Activated T-cell treated with anti-CD3 and anti-CD28 coated beads for 4 hours (primary cell): ENCODE data around the gene GPR35.

Experiments
- DNase-seq: peaks from one replicate; pipeline ENCODE4 v3.0.0-alpha.2; 2020

Gene GPR35, protein sequence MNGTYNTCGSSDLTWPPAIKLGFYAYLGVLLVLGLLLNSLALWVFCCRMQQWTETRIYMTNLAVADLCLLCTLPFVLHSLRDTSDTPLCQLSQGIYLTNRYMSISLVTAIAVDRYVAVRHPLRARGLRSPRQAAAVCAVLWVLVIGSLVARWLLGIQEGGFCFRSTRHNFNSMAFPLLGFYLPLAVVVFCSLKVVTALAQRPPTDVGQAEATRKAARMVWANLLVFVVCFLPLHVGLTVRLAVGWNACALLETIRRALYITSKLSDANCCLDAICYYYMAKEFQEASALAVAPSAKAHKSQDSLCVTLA

DNA sequence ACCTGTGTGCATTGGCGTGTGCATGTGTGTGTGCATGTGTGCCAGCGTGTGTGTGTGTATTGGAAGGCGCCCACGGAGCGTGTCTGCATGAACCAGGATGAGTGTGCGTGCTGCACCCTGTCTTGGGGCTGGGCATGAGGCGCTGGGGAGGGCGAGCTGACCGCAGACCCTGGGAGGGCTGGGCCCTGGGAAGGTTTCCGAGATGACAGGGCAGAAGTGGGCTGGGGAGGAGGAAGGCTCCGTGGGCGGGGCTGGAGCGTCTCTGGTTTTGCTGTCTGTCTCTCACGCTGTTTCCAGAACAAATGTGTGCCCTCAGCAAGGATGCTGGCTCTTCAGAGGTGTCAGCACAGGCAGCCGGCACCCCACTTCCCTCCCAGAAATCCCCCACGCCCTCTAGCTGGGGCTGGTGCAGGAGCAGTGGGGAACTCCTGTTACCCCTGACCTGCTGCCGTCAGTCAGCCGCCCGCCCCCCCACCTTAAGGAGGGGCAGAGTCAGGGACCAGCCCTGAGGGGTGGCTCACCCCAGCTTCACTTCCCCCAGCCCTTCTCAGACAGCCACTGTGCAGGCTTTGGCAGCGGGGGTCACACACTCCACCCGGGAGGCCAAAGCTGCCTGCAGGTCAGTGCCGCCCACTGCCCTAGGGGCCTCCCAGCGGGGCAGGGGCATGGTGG, at the start of gene GPR35:
Gene GPR35 (plus strand): TSS at position 531 of the 672 bp plus-strand sequence. CDS start 4,473 bp downstream, outside the sequence.
- DNase-seq, result peak; percentile 52

DNA sequence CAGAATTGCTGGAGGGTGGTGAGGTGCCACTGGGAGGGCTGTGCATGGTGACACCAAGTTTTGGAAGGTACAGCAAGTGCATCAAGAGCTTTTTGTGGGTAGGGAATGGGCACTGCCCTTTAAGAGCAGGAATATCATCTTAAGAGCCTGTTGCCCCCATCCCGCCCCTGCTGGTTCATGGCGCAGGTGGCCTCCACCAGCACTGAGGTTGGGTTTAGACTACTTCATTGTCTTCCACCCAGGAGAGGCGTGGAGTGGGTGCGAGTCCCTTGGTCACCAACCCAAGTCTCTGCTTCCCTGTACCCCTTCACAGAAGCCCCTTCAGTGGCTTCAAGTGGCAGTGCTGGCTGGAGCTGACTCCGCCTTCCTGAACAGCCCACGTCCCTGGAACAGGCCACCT, 49.2 kb upstream of the GPR35 start:
- DNase-seq, result no peak

DNA sequence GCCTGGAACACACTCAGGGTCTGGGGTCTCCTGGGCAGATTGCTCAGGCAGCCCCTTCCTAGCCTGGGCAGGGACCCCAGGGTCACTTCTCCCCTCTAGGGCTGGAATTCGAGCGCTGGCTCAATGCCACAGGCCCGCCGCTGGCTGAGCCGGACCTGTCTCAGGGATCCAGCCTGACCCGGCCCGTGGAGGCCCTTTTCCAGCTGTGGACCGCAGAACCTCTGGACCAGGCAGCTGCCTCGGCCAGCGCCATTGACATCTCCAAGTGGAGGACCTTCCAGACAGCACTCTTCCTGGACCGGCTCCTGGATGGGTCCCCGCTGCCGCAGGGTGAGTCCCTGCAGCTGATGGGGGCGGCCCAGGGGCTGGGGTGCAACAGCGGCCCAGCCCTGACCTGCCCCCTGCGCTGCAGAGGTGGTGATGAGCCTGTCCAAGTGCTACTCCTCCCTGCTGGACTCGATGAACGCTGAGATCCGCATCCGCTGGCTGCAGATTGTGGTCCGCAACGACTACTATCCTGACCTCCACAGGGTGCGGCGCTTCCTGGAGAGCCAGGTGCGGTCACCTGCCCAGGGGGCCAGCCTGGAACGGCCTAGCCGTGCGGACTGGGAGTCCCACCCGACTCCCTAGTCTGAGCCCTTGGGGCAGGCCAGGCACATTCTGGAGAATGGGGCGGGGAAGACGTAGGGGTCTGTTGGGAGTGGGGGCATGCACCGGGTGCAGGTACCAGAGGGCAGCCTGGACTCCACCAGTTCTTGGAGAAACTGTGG, 48.7 kb upstream of the GPR35 start:
- no peak for DNase-seq

- no peak for DNase-seq
These were observed 47.8 kb upstream of the GPR35 start for GRCh38 chr2:240577281-240578109.

- no peak for DNase-seq
These were observed 47.2 kb upstream of the GPR35 start for GRCh38 chr2:240578110-240578450.

DNA sequence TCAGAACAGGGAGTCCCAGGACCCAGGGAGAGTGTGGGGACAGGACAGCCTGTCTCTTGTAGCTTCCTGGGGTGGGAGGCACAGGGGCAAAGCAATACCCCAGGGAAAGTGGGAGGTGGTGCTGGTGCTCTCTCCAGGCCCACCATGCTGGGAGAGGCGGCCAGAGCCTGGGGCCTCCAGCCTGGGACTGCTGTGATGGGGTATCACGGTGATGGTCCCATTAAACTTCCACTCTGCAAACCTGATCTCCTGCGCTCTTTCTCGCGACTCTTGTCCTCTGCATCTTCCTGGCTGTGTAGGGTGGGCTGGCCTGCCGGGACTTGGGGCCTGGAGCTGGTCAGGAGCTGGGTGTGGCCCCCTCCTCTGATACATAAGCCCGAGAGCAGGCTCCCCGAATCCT, 46.8 kb upstream of the GPR35 start:
- DNase-seq, result no peak

GRCh38 chr2:240579071-240579762, 46.1 kb upstream of the GPR35 start:
- DNase-seq, result no peak

DNA sequence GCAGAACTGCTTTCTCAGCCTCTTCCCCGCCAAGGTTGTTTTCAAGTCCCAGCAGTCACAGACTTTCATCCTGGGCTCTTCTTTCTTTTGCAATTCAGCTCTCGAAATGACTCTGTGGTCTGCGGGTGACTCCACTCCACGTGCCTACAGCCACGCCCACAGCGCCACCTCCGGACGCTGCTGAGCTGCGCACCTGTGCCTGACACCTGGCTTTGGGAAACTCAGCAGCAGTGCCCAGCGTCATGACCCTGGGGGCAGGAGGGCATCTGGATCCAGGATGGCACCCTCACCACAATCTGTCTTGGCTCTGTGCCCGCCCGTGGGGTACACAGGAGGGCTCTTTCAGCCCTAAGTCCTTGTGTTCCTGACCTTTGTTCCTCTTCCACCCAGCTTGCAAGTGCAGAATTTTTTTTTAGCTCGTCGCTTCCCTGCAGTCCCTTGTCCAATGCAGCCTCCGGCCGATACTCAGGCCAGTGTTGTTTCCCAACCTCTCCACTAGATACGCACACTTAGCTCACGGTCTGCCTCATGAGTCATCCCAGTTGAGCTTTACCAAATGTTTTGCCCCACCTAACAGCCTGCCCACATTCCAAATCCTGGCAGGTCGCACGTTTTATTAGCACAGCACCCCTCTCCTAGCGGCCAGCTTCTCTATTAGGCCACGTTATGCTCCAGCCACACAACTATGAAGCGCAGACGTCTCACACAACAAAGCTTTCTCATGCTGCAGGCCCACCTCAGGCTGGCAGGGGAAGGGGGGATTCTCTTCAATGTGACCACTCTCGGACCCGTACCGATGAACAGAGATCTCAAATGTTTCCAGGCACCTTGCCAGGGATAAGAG, 45.3 kb upstream of the GPR35 start:
- DNase-seq, result peak; percentile 61

DNA sequence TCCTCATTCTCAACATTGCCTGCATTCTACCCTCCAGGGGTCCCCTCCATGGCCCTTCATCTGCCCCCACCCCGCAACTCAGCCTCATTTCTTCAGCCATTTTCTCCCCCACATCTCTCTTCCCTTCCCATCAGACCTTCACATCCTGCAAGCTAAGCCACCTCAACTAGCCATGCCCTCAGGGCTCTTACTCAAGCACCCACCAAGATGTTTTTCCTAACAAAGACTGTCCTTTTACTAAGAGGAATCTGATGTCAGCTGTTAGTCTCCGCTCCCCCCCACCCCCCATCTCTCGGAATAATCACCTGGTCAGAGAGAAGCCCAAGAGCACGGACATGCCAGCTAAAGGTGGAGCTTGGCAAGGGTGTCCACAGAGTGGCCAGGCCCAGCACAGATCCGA, 43.5 kb upstream of the GPR35 start:
- no peak for DNase-seq

GRCh38 chr2:240582781-240583180, 42.5 kb upstream of the GPR35 start:
- DNase-seq, result no peak

DNA sequence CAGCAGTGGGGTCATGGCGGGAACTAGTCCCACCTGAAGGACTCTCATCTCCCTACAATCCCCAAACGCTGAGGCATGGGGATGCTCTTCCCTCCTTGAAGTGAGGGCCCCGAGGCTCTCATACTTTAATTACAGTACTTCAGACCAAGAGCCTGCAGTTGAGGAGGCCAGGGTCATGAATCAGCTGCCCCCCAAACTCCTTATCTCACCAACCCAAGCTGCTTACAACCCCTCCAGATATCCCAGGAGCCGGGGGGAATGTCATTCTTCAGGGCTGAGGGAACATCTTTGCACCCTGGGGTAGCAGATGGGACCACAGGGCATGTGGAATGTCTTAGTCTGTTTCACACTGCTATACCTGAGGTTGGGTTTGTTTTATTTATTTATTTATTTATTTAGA, 41.5 kb upstream of the GPR35 start:
- DNase-seq, result no peak

GRCh38 chr2:240584486-240585031, 40.7 kb upstream of the GPR35 start:
- DNase-seq, result no peak

DNA sequence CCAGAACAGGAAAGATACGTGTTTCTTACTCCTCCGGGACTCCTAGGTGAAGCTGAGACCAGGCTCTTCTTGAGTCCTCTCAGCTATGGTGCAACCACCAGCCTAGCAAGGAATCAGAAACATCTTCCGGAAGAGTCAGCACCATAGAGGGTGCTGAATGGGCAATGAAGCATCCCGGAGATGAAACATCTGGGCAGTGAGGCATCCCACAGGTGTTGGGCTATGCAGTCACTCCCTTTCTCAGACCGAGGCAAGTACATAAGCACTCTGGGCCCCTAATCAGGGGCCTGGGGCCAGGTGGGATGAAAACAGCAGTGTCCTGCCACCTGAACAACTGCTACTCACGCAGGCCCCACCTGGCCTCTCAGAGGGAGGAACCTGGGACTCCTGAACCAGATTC, 40.2 kb upstream of the GPR35 start:
- no peak for DNase-seq

DNA sequence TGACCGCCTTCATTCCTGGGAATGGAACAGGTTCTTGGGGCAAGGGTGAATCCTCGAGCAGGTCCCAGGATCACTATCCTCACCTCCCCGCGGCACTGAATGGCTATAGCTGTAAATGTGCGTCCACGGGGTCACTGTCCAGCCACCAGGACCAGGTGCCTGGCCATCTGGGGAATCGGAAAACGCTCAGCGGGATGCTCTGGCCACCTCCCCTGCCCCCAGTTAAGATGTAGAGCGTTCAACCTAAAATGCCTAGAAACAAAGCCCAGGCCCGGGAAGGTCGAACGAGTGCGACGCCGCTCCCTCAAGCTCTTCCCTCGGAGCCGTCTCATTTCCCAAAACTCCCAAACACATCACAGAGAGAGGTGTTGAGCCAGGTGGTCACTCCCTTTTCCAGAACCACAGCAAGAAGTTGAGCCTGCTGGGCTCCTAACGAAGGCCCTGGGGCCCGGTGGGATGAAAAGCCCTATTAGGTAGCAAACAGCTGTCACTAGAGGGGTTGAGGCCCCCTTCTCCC, 39.5 kb upstream of the GPR35 start:
- no peak for DNase-seq

GRCh38 chr2:240586198-240586918, 38.9 kb upstream of the GPR35 start, which contains the start of gene CAPN10:
TSS of gene CAPN10 (plus strand) at chr2:240586734. CDS start at chr2:240586912, 178 bp downstream.
- DNase-seq, result peak; percentile 91

GRCh38 chr2:240586919-240587800, 38.1 kb upstream of the GPR35 start:
- no peak for DNase-seq

GRCh38 chr2:240588006-240588655, 37.1 kb upstream of the GPR35 start:
- no peak for DNase-seq

DNA sequence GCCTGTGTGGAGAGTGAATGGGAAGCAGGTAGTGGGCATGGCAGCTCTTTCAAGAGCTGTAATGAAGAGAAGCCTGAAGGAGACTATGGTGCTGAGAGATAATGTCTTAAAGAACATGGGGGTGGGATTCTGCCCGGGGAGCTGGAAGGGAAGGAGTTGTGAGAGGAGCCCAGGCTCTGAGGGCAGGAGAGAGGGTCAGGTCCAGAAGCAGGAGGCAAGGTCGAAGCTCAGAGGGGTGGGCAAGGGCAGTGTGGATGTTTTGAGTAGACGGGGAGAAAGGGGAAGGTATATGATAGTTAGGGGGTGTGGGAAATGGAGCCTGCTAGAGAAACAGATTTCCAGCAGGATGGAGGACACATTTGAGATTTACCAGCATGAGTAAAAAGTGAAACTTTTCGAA, 36.6 kb upstream of the GPR35 start:
- DNase-seq, result no peak
